KBM-7 (cell line): ENCODE data around the gene TEN1.
A peak's percentile ranks its signal among the peaks of the same experiment; 100 is the strongest.
"Not testable (repeated sequence)": the region's sequence is repeated elsewhere in the genome, so short reads cannot be mapped to it uniquely, and the experiment has no call there.

Source experiments
- DNase-seq: peaks from one replicate; pipeline ENCODE4 v3.0.0-alpha.2; 2015
- in situ Hi-C: fragments of 300-500 bp; cut with MboI; formaldehyde crosslinking; loops from 2 replicates; pipeline ENCODE4 v1.14.3; 2020; ENCODE audit warnings: low sequenced_read_pairs, low pct_unique_long_range_greater_than_20kb, mixed read lengths

TEN1 gene

DNA sequence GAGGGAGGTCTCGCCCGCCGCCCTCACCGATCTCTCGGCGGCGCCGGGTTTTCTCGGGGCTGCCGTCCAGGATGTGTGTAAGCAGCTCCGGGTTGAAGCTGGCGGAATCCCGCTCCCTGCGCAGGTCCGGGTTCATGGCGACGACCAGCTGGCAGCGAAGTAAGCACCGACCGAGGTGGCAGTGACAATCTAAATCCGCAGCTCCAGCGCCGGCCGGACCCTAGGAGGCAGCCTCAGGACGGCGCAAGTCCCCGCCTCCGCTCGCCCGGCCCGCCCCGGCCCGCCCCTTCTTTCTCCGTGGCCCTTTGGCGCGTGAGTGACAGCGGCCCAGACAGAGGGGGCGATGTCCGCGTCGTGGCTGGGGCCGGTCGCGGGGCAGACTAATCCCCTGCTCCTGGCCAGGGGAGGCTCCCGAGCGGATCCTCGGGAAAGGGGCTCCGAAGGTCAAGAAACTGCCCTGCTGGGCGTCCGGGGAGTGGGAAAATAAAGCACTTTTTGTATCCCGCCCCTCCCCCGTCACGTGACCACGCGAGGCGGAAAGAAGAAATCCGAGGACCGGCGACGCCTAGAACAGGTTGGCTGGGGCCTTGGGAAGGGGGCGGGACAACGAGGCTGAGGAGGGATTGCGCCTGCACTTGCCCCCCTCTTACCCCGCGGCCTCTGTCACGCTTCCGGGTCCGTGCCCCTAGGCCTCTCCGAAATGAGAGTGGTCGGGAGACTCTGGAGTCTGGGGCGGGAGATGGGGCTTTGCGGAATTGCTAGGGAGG lies at the start of gene TEN1, which contains the start of gene ACOX1:
Gene TEN1 (plus strand): TSS at position 303 of the 767 bp plus-strand sequence. CDS start 6,953 bp downstream, outside the sequence.
Gene ACOX1 (minus strand): TSS at position 229 of the 767 bp plus-strand sequence. CDS start 93 bp downstream, at position 136.
- in situ Hi-C loops = no loop called here
- peak; percentile 97 for DNase-seq

GRCh38 chr17:75931062-75931461 lies 48.0 kb upstream of the TEN1 start:
- in situ Hi-C loops = no loop called here
- no peak for DNase-seq

DNA sequence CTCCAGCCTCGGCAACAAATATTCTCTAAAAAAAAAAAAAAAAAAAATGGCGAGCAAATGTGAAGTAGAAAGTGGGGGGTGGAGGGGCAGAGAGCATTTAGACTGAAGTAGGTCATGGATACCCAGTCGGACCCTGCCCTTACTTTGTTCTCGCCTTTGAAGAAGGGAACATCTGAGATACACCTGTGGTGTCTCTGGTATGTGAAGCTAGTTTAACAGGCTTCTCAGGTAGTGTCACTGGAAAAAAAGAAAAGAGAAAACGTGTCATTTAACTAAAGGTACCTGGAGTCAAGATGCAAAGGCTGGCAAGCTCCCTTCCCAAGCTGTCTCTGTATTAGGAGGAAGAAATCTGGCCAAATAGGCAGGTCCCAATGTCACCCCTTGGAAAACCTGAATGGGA lies 46.2 kb upstream of the TEN1 start:
- in situ Hi-C loops = no loop called here
- no peak for DNase-seq

- no peak for DNase-seq
- in situ Hi-C loops = no loop called here
These were observed 45.2 kb upstream of the TEN1 start for GRCh38 chr17:75933808-75934207.

DNA sequence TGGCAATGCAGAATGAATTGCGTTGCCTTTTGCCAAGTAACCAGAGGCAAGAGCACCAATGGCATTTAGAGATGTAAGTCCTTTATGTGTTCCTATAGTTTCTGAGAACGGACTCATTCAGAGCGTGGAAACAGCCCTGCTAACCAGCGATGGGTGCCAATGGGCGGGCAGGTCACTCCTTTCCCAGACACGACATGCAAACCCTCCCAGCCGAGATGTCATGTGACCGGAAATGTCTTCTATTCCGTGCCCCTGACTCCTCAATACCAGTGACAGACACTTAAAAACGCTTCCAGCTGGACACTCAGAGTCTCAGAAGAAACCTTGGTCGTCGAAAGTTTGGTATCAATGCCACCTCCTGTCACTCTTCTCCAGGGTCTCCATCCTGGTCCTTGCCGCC lies 41.4 kb upstream of the TEN1 start:
- no peak for DNase-seq
- in situ Hi-C loops = no loop called here

GRCh38 chr17:75940727-75941441 lies 38.2 kb upstream of the TEN1 start, which contains the start of gene FBF1:
Gene FBF1 (minus strand): TSS chr17:75941042. CDS start chr17:75938149, 2,893 bp downstream.
- peak; percentile 95 for DNase-seq
- in situ Hi-C loops = no loop called here

DNA sequence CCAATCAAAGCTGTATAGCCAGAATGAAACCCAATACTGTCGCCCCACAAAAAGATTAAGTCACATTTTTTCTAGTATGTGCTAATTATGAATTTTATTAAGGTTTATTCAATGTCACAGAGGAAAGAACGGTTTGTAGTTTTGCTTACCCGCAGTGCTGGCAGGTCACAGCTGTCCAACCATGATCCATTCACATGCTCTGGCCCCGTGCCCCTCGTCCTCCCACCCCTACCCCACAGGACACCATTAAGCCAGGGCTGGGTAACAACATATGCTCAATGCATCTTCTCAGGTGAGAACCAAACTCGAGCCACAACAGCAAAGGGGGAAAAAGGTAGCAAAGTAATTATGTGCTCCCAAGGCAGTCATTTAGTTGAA lies 37.6 kb upstream of the TEN1 start:
- in situ Hi-C loops = no loop called here
- DNase-seq = no peak

GRCh38 chr17:75942473-75942872 lies 36.6 kb upstream of the TEN1 start:
- in situ Hi-C loops = no loop called here
- DNase-seq = no peak

DNA sequence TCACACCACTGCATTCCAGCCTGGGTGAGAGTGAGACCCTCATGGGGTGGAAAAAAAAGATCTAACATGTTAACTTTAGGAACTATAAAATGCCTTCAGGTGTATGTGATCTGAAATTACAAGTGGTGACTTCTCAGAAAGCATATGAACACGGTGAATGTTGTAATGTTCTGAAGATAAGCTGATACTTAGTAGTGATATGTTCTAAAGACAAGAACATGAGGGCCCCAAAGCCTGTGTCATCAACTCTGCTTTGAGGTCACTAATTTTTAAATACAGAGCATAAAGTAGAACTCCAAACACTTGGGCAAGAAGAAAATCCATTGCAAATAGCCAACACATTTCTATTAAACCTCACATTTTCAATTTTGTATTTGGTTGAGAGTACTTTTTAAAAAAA lies 35.5 kb upstream of the TEN1 start:
- no peak for DNase-seq
- in situ Hi-C loops = no loop called here

- in situ Hi-C loops = no loop called here
- no peak for DNase-seq
These were observed 33.8 kb upstream of the TEN1 start for GRCh38 chr17:75945211-75945610.

- in situ Hi-C loops = no loop called here
- DNase-seq = no peak
These were observed 28.6 kb upstream of the TEN1 start for GRCh38 chr17:75950421-75950820.

GRCh38 chr17:75950855-75951554 lies 28.0 kb upstream of the TEN1 start:
- in situ Hi-C loops = no loop called here
- peak; percentile 46 for DNase-seq

DNA sequence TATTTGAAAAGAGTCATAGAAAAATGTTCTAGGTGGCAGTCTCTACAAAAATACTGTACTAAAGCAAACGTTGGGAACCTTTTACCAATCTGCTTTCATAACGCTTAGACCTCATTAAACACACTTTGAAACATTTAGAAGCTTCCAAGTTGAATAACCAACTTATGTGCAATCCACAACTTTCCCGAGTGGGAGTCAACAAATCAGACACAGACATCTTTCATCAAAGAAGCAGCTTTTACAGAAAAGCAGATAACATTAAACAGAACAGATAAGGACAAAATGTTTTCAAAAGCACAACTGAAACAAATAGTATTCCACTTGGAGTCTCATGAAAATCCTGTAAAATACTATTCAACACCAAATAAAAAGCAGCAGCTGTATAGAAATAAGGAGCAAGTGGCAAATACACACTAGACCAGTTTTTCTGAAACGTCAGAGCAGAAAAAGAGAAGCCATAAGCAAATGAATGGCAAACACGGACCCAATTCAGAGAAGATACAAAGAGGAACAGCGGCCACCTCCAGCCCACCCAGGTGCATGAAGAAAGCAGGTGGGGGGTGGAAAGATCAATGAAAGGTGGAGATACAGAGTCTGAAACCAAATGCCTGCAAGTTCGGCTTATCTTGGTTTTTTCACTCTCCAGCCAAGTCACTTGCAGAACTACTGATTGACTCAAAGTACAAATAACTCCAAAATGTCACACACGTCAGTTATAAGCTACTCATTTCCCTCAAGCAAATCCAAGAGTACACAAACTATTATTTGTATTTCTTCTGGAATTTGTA lies 19.8 kb upstream of the TEN1 start:
- in situ Hi-C loops = no loop called here
- no peak for DNase-seq

- in situ Hi-C loops = no loop called here
These were observed 19.1 kb upstream of the TEN1 start for GRCh38 chr17:75959839-75960511.

GRCh38 chr17:75965468-75965867 lies 13.6 kb upstream of the TEN1 start:
- in situ Hi-C loops = no loop called here
- no peak for DNase-seq

More at GRCh38 chr17:75959839-75960511, 19.1 kb upstream of the TEN1 start:
- DNase-seq = no peak

- DNase-seq, in situ Hi-C loops: not testable (repeated sequence)
These were observed 10.0 kb upstream of the TEN1 start for GRCh38 chr17:75969044-75969443.

DNA sequence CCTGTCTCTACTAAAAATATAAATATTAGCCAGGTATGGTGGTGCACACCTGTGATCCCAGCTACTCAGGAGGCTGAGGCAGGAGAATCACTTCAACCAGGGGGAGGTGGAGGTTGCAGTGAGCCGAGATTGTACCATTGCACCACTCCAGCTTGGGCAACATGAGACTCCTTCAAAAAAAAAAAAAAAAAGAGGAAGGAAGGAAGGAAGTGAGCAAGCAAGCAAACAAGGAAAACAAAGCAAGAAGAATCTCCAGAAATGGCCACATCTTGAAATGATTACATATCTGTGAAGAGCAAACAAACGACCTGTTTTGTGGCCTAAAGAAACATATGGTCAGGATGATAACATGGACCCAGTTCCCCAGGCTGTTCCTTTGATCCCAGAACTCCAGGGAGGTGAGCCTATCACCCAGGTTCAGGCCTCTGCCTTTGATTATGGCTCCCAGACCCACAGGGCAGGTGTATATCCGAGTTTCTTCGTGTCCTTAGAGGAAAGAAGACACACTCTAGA lies 9.0 kb upstream of the TEN1 start:
- in situ Hi-C loops = no loop called here
- peak; percentile 53 for DNase-seq

- in situ Hi-C loops = no loop called here
- no peak for DNase-seq
These were observed 8.4 kb upstream of the TEN1 start for GRCh38 chr17:75970626-75971025.
